KOPT-K1 (cell line): ENCODE measurements around the gene CA11.

ENCODE experiments used
- H3K27ac ChIP-seq: fragments of 200-600 bp; sonication (generic); 2 replicates; pipeline ENCODE4 v1.5.1; 2016; ENCODE audit warnings: antibody characterized with exemption, mild to moderate bottlenecking, low read depth, low read length; ENCODE audit not compliant: poor library complexity, severe bottlenecking
- H3K36me3 ChIP-seq: fragments of 200-600 bp; sonication (generic); 2 replicates; pipeline ENCODE4 v1.5.1; 2017; ENCODE audit warnings: antibody characterized with exemption, mild to moderate bottlenecking, low read length, moderate library complexity; ENCODE audit not compliant: insufficient read depth
- H3K9me3 ChIP-seq: fragments of 200-600 bp; sonication (generic); 2 replicates; pipeline ENCODE4 v1.5.1; 2017; ENCODE audit warnings: antibody characterized with exemption, low read length, mild to moderate bottlenecking; ENCODE audit not compliant: insufficient read depth, poor library complexity, severe bottlenecking

Gene CA11

DNA sequence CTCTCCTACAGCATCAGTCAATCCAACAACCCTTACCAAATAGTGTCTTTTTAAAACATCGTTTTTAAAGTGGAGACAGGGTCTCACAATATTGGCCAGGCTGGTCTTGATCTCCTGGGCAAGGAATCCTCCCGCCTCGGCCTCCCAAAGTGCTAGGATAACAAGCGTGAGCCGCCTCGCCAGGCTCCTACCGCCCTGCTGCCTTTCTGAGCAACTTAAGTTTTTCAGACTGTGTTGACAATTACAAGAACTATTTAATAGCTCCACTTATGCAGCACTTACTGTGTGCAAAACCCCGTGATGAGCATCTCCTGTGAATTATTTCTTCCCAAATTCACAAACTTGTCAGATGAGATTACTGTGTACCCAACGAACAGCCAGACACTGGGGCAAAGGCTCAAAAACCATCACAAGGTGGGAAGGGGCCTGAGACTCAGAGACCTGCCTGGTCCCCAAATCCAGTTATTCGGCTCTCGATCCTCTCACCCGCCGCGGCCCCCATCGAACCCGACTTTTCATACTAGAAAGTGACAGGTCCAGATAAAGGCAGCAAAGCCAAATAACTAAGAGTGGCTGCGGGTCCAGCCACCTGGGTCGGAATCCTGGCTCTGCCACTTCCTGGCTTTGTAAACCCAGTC, 27.6 kb downstream of the CA11 start:
- no peaks in the 10 kb centered on the region for H3K9me3 ChIP-seq
- H3K27ac ChIP-seq = peak overlapping the region; percentile 88
- peaks cover 55% of the 10 kb centered on the region for H3K36me3 ChIP-seq

DNA sequence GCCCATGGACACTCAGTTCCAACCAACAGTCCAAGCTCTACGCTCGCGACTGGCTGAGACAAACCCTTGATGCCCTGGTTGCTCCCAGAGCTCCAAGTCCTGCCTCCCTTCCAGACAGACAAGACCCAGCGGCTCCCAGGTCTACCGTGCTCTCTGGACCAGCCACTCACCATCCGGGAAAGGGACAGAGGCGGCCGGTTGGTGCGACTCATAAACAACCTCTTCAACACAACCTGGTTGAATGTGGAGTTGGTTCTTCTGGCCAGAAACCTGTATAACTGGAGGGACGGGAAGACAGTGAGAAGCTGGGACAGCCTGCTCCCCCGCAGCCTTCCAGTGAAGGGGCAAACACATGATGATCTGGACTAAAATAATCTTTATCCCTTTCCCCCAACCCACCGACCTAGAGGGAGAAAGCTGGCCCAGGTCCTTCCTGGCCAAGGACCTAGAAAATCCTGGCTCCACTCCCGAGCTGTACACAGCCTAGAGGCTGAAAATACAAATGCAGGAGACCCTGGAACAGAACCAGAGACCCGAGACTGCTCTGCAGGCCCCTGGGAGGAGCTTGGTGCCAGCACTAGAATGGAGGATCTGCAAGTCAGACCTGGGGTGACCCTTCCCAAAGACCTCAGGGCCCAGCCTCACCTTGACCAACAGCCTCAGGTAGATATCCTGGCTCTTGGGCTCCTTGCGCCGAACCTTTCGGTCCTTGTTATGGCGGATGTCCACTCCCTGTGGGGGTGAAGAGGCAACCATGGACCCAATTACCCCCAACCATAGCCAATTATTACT, 28.6 kb downstream of the CA11 start:
- Histone ChIP-seq H3K27ac (peak overlapping the region; percentile 88), H3K9me3 (no peaks in the 10 kb centered on the region), H3K36me3 (peaks cover 57% of the 10 kb centered on the region)

DNA sequence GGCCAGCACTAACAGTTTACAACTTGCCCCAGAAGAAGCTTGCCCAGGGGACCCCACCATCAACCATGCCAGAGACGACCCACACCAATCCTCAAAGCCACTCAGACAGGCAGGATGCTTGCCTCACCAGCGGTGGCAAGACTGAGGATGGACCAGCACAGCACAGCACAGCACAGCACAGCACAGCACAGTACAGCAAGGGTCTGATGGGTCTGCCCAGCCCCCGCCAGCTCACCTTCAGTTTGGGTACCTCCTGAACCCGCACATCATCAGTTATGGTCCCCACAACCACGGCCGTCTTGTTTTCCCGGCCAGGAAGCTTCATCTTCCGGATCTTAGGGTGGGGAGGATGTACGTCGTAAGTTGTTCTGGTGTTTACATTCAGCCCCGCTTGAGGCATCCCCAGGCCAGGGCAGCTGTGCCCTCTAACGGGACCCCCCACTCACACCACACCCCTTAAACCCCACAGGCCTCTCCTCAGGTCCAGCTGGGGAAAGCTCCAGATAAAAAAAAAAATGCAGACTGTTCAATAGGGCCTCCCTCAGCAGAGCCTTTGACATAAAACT, 29.4 kb downstream of the CA11 start:
- Histone ChIP-seq H3K9me3 (no peaks in the 10 kb centered on the region), H3K36me3 (peaks cover 56% of the 10 kb centered on the region), H3K27ac (no peak overlapping the region)

DNA sequence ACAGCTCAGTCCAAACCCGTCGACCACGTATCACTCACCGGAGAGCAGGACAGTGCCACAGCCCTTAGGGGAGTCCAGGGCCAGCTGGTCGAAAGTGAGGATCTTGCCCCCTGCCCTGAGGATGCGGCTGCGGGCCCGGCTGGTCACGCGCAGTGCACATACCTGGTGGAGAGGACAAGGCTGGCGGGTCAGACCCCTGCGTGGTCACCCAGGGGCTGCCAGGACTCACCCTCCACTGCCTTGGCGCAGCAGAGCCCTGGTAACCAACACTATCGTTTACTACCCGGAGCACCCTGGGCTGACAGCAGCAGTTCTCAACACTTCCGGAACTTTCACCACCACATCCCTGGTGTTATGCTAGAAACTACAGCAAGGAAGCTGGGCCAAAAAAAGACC, 29.9 kb downstream of the CA11 start:
- Histone ChIP-seq H3K27ac (no peak overlapping the region), H3K9me3 (no peaks in the 10 kb centered on the region), H3K36me3 (peaks cover 56% of the 10 kb centered on the region)

DNA sequence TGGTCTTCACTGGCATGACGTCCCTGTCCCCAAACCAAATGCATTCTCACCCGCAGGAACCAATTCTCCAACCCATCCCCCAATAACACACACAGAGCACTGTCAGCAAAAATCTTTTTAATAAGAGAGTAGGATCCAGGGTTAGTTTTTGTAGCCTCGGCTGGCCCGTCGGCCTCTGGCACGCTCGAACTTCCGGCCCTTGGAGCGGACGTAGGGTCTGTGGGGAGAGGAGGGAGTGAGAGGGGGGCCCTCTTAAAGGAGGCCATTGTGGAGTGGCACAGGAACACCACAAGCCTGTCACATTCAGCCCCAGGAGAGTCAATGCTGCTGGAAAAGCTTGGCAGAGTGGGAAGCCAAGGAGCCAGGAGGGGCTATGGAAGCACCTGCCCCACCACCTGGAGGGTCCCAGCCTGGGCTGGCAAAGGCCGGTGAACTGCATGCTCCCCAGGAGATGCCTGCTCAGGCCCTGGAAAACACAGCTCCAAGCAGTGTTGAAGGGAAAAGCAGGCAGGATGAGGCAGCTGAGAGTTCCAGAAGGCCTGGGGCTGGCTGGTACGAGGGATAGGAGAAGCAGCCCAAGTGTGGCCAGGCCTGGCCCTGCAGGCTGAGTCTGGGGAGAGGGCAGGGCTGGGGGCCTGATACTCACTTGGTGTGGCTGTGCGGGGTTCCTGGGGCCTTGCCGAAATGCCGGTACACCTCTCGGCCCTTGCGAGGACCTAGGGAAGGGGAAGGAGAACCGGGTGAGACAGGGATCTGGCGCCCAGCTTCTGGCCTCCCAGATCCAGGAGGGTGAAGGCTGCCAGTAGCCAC, 30.6 kb downstream of the CA11 start:
- Histone ChIP-seq H3K9me3 (no peaks in the 10 kb centered on the region), H3K27ac (no peak overlapping the region), H3K36me3 (peaks cover 56% of the 10 kb centered on the region)

DNA sequence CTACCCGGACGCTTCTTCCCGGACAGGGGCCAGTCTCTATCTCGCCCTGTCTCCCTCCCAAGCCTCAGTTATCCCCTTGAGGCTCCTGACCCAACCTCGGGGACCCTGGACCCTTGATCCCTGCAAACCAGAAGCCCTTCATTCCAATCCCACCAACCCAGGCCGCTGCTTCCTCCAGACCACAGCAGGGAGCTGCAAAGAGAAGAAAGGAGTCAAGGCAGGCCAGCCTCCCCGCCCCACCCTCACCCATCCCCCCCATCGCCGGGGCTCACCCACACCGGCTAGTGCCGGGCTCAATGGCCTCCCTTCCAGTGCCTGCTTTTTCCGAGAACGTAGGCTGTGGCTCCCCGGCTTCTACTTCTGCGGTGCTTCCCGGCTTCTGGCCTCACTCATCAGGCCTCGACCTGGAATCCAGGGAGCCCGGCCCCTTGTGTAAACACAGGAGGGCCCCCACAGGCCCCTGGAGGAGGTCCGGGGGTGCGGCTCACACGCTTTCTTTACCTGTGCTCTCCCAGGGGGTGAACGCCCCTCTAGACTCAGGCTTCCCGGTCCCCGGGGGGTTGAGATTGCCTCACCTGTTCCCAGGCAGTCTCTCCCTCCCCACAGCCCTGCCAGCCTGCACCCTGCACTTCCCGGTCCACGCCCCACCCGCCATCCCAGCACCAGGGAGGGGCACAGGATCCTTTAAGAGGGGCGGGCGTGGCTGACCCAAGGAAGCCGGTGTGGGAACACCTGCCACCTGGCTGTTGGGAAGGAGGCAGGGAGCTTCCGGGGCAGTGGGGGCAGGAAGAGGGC, 31.4 kb downstream of the CA11 start, which contains the start of gene FAM83E:
Gene FAM83E (minus strand): TSS at position 641 of the 795 bp plus-strand sequence. CDS start 1,704 bp downstream, outside the sequence.
- H3K9me3 ChIP-seq = no peaks in the 10 kb centered on the region
- H3K27ac ChIP-seq = no peak within 1 kb of the TSS
- peaks cover 56% of the 10 kb centered on the region for H3K36me3 ChIP-seq

DNA sequence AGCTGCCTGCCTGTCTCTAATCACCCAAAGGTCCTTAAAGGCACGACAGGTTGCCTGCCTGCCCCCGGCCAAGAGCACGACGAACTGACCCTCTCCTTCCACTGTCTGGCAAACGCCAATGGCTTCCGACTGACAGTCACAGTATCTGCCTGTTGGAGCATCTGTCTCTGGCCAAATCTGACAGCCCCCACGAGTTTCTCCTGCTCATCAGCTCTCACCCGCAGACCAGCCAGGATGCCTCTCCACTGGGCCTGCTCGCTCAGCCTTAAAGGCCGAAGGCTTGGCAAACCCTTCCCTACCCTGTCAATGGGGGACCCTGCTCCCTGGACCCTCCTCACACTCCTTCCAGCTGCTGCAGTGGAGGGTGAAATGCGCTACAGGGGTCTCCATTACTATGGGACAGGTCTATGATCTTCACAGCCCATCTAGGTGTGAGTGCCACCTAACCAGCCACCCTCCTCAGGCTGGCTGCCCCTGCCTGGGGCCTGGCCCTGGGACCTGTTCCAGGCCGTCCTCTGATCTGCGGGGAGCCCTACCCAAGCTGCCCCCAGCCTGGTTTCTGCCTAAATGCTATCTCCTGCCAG, 32.0 kb downstream of the CA11 start:
- H3K36me3 ChIP-seq = peaks cover 56% of the 10 kb centered on the region
- no peak overlapping the region for H3K27ac ChIP-seq

DNA sequence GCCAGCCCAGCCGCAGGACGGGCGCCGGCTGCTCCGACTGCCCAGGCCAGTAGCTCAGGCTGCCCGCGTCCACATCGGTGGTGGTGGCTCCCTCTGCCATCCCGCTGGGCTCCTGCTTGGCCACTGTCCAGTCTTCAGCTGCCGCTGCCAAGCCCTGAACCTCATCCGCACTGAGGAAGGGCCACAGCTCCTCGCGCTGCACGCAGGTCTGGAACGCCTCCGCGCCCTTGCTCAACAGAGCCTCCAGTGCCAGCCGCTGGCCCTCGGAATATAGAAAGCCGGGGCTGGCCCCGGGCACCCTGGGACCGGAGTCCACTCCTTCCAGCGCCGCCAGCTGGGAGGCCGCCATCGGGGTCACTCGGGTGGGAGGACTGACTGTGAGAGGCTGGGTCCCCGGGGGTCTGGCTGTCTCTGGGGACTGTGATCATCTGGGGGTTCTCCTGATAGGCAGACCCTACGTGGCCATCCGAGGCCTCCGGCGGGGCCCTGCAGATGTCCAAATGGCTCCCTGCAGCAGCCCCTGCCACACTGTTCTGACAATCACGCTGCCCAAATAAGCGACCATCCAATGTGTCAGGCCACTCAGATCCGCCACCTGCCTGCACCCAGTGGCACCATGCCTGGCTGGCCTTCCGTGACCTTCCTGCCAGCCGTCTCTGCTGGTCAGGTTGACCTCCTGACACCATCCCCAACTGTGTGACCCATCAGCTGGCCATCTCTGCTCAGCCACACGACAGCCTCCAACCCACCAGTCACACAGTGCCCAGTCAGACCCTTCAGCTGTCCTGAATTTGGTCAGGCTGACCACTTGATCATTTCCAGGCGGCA, 32.7 kb downstream of the CA11 start:
- peaks cover 49% of the 10 kb centered on the region for H3K36me3 ChIP-seq
- H3K27ac ChIP-seq = no peak overlapping the region
- H3K9me3 ChIP-seq = no peaks in the 10 kb centered on the region

More for the DNA sequence above, 32.0 kb downstream of the CA11 start:
- no peaks in the 10 kb centered on the region for H3K9me3 ChIP-seq

DNA sequence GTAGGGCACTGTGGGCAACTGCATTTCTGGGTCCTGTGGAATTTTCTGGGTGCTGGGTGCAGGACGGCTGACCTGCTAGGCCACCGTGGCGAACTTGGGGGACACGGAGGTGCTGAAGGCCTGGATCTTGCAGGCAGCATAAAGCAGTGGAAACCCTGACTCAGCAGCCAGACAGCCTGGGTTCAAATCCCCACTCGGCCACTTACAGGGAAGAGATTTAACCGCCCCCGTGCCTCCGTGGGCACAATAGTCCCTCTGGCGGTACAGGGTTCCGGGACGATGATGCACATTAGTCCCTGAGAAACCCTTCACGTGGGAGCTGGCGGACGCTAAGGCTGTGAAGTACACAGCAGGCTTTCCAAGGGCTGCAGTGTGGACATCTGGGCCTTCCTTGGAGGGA, 34.1 kb downstream of the CA11 start:
- Histone ChIP-seq H3K9me3 (no peaks in the 10 kb centered on the region), H3K27ac (no peak overlapping the region), H3K36me3 (peaks cover 36% of the 10 kb centered on the region)

DNA sequence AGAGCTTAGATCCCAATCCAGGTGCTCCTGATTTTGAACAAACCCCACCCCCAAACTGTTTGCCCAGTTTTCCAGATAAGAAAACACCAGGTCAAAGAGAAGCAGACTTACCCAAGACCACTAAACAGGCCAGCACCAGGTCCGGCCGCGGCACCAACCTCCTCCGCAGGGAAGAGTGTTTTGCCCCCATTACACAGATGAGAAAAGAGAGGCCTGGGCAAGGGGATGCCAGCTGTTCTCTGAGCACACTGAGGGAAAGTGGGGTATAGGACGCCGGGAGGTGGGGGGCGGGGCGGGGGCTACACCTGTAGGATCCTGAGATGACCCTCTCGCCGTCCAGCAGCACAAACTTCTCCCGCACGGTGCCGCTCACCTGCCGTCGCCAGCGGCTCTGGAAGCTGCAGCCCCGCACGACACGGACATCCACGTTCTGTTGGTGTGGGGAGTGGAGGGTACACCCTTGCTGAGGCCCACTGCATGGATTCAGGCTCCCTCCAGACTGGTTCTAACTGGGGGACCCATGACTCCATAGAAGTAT, 36.3 kb downstream of the CA11 start:
- peaks cover 13% of the 10 kb centered on the region; the same call in 1 of the 2 replicates for H3K36me3 ChIP-seq
- H3K9me3 ChIP-seq = no peaks in the 10 kb centered on the region
- no peak overlapping the region for H3K27ac ChIP-seq

DNA sequence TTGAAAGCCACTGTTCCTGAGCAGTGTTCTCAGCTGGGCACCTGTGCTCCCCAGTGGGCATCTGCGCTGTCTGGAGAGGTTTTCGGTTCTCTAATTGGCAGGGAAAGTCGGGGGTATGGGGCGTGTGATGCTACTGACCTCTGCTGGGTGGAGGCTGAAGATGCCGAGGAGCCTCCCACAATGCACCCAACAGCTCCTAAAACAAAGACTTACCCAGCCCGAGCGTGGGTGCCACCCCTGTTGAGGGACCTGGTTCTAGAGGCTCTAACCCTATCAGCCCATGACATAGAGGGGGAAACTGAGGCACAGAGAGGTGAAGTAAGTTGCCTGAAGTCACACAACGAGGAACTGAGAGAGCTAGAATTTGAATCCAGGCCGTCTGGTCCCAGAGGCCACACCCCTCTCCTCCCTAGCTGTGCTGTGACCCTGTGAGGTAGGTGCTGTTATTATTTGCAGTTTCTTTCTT, 37.2 kb downstream of the CA11 start:
- H3K9me3 ChIP-seq = no peaks in the 10 kb centered on the region

DNA sequence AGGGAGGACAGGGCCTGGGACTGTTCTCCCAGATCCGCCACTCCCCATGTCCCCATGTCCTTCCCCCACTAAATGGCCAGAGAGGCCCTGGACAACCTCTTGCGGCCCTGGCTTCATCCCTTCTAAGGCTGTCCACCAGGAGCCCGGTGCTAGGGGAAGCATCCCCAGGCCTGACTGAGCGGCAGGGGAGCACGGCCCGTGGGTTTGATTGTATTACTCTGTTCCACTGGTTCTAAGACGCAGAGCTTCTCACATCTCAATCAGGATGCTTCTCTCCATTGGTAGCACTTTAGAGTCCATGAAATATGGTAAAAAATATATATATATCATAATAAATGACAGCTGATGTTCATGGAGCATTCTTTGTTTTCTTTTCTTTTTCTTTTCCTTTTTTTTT, 38.6 kb downstream of the CA11 start:
- H3K9me3 ChIP-seq = no peaks in the 10 kb centered on the region
- no peaks in the 10 kb centered on the region for H3K36me3 ChIP-seq
- no peak overlapping the region for H3K27ac ChIP-seq

More for the DNA sequence above, 37.2 kb downstream of the CA11 start:
- H3K27ac ChIP-seq = no peak overlapping the region
- peaks cover 9% of the 10 kb centered on the region; the same call in 1 of the 2 replicates for H3K36me3 ChIP-seq
